Ovary (tissue), 10 donors: ENCODE measurements around the gene GRN. TPM values are rescaled to one million over a fixed set of nuclear protein-coding genes. Genes with fewer than 3 reads are reported as not detected.
A peak's percentile ranks its signal among the peaks of the same experiment; 100 is the strongest.

Experiments used
- DNase-seq, 5 donors: peaks; one replicate each; pipeline ENCODE4 v3.0.0-alpha.2; 2019 to 2020
- H3K27ac ChIP-seq, 2 donors: fragments of 200-600 bp; one replicate each; pipeline versions ENCODE4 v1.5.1 to v1.8.0; 2019 to 2022
- H3K27me3 ChIP-seq: fragments of 200-600 bp; one replicate; pipeline ENCODE4 v1.8.0; 2022
- H3K36me3 ChIP-seq: fragments of 200-600 bp; sonication (generic); one replicate; pipeline ENCODE4 v1.5.1; 2019
- H3K4me1 ChIP-seq: one replicate; pipeline ENCODE4 v1.8.1; 2013; ENCODE audit warnings: mild to moderate bottlenecking, moderate library complexity; ENCODE audit not compliant: insufficient read depth
- H3K4me3 ChIP-seq: fragments of 200-600 bp; sonication (generic); one replicate; pipeline ENCODE4 v1.5.1; 2017
- H3K9me3 ChIP-seq, 2 donors: fragments of 200-600 bp in 1 of 2; sonication (generic) in 1 of 2; one replicate each; pipeline versions ENCODE4 v1.5.1 to v1.8.1; 2013 to 2019; ENCODE audit warnings: mild to moderate bottlenecking in 1 of 2, moderate library complexity in 1 of 2
- EP300 ChIP-seq: sonication (generic); formaldehyde crosslinking; IDR thresholded peaks from one replicate; pipeline ENCODE4 v1.6.1; 2017; ENCODE audit warnings: antibody characterized with exemption
- POLR2A ChIP-seq: fragments of 450-650 bp; IDR thresholded peaks from one replicate; pipeline ENCODE4 v1.6.1; 2017; ENCODE audit warnings: antibody characterized with exemption, mild to moderate bottlenecking, moderate library complexity
- WGBS, 3 donors: extraction: QIAGEN DNeasy Blood & Tissue Kit in 1 of 3; methylation state at CpG; one replicate each; pipeline versions ENCODE4 v1.1.5 to v1.1.7; 2013 to 2017; 5-methylcytosine and 5-hydroxymethylcytosine counted together
- intact Hi-C, 4 donors: fragments of 100-400 bp; cut with DNase I; formaldehyde crosslinking; loops; one replicate each; pipeline versions ENCODE4 v1.11.0 to v1.15.1; 2022 to 2023
- long read RNA-seq, 3 donors: library from polyadenylated mRNA in 2 of 3; unstranded in 2 of 3; transcript quantifications; one replicate each; pipeline ENCODE4 v2.0.0 and lab custom pipeline, GENCODE V29; 2021 to 2026
- polyA plus RNA-seq, 2 donors: library from polyadenylated mRNA; stranded (reverse); fragments of 200-250 nt in 1 of 2; fragments of 350-450 nt in 1 of 2; fragmentation: Illumina TruSeq in 1 of 2; extraction: RNeasy Lipid Tissue Mini Kit (QIAGEN cat#74804) in 1 of 2; gene quantifications; one replicate each; pipeline ENCODE4 v1.2.3, GENCODE V29; 2013 to 2014
- total RNA-seq, 7 donors: library from RNA; depleted of rRNA in 2 of 7; stranded (reverse); fragments of >200 nt in 2 of 7; fragmentation: NEBNext Ultra II Directional in 3 of 7; extraction: Animal tissue kit (Norgen Biotek cat#: 25700) in 3 of 7; gene quantifications; one replicate each; pipeline versions ENCODE4 v1.1.0 to v1.2.4, GENCODE V29; 2016 to 2023
- TF ChIP-seq, protein P1 (sequence below), 3 donors: fragments of 450-650 bp in 2 of 3; fragments of 200-600 bp in 1 of 3; IDR thresholded peaks; one replicate each; pipeline versions ENCODE4 v1.5.1 to v1.8.0; 2016 to 2022; ENCODE audit warnings: antibody characterized with exemption in 3 of 3, mild to moderate bottlenecking in 1 of 3
- donor health status: DM: no; HTN: no; CAD: no; lungs with moderate emphysema.
- donor health status: DM: no; HTN: no; CAD: no.
- donor health status: Bipolar disorder and iron deficiency.
- donor health status: DM: yes; HTN: yes; CAD: no.
- donor health status: DM: no; HTN: no; CAD: no.
- donor health status: DM: yes; HTN: yes; CAD: no.

Gene GRN
- total RNA-seq (100 to 1,000 TPM in 4 of 7 donors, 10 to 100 TPM in 3; 79.7 to 173 (median 112) TPM), polyA plus RNA-seq (10 to 100 TPM; 70.6 to 86.5 TPM)
- long read RNA-seq, donor 1, transcript GRN-201 (13 exons, 2,342 nt) = major isoform, 263 of 505 reads
- long read RNA-seq, donor 1, partial matches to known transcripts = 213 of 505 reads
- long read RNA-seq, donor 1, other reads (novel, unspliced or antisense) = 29 of 505 reads
- long read RNA-seq, donor 2, transcript GRN-201 (13 exons, 2,342 nt) = major isoform, 108 of 175 reads
- long read RNA-seq, donor 2, partial matches to known transcripts = 49 of 175 reads
- long read RNA-seq, donor 2, other reads (novel, unspliced or antisense) = 17 of 175 reads
- long read RNA-seq, donor 3, transcript GRN-201 (13 exons, 2,342 nt) = major isoform, 224 of 545 reads
- long read RNA-seq, donor 3, partial matches to known transcripts = 288 of 545 reads
- long read RNA-seq, donor 3, other reads (novel, unspliced or antisense) = 33 of 545 reads

DNA sequence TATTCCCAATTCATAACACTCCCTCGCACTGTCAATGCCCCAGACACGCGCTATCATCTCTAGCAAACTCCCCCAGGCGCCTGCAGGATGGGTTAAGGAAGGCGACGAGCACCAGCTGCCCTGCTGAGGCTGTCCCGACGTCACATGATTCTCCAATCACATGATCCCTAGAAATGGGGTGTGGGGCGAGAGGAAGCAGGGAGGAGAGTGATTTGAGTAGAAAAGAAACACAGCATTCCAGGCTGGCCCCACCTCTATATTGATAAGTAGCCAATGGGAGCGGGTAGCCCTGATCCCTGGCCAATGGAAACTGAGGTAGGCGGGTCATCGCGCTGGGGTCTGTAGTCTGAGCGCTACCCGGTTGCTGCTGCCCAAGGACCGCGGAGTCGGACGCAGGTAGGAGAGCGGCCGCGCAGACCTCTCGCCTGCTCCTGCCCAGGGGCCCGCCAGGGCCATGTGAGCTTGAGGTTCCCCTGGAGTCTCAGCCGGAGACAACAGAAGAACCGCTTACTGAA, at the start of gene GRN:
GRN (plus strand) TSS at position 364 of the 515 bp plus-strand sequence. CDS start 3,863 bp downstream, outside the sequence.
- 0 to 1% (median 0%) methylated on average over 25 to 26 of the region's 26 CpGs for WGBS, 3 donors
- no peaks in the 10 kb centered on the region for H3K36me3 ChIP-seq
- peak; percentile 91 to 95 (median 93) for DNase-seq
- H3K4me3 ChIP-seq = peak within 1 kb of the TSS; percentile 55
- peaks cover 5% of the 10 kb centered on the region for H3K4me1 ChIP-seq
- H3K27ac ChIP-seq = peak within 1 kb of the TSS; percentile 73 to 78
- no peaks in the 10 kb centered on the region for H3K9me3 ChIP-seq
- intact Hi-C loops = no loop called here
- no peaks in the 10 kb centered on the region for H3K27me3 ChIP-seq
- peak; percentile 35 for TF ChIP-seq POLR2A
- TF ChIP-seq EP300 = no peak

DNA sequence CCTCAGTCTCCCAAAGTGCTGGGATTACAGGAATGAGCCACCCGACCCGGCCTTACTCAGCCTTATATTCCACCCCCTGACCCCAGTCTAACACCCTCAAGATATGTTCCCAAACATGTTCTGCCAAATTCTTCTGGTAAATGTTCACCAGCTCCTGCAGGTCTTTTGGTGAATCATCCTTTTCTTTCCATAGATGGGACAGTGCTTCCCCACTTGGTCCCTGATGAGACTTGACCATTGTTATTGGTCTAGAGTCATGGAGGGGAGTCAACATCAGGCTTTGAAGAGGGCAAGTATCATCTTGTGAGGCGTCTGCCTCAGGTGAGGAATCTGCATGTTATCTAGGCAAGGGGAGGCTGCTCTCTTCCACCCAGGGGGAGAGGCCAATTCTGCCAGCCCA, 47.1 kb upstream of the GRN start:
- WGBS, 3 donors = 75 to 84% (median 75%) methylated on average over 3 of the region's 3 CpGs
- no peaks in the 10 kb centered on the region for H3K9me3 ChIP-seq
- H3K36me3 ChIP-seq = no peaks in the 10 kb centered on the region
- intact Hi-C loops = loop anchor here in 1 of 4 donors (5.0 kb wide), 1 partner anchor 1511 kb away; no protein-coding TSS in a partner anchor
- no peak for DNase-seq
- TF ChIP-seq POLR2A (no peak), EP300 (no peak)
- no peak overlapping the region for H3K27ac ChIP-seq
- no peaks in the 10 kb centered on the region for H3K4me1 ChIP-seq
- no peaks in the 10 kb centered on the region for H3K27me3 ChIP-seq
- no peak overlapping the region for H3K4me3 ChIP-seq

DNA sequence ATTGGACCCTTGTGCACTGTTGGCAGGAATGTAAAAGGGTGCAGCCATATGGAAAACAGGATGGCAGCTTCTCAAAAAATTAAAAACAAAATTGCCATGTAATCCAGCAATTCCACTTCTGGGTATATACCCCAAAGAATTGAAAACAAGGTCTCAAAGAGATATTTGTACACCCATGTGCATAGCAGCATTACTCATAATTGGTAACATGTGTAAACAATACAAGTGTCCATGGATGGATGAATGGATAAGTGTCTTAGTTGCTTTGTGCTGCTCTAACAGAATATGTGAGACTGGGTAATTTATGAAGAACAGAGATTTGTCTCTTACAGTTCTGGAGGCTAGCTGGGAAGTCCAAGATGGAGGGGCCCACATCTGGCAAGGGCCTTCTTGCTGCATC, 40.5 kb upstream of the GRN start:
- no peaks in the 10 kb centered on the region for H3K9me3 ChIP-seq
- no peak for DNase-seq
- no peaks in the 10 kb centered on the region for H3K36me3 ChIP-seq
- no peaks in the 10 kb centered on the region for H3K27me3 ChIP-seq
- no peak overlapping the region for H3K4me3 ChIP-seq
- peaks cover 6% of the 10 kb centered on the region for H3K4me1 ChIP-seq
- no peak overlapping the region for H3K27ac ChIP-seq
- TF ChIP-seq, protein P1, sequence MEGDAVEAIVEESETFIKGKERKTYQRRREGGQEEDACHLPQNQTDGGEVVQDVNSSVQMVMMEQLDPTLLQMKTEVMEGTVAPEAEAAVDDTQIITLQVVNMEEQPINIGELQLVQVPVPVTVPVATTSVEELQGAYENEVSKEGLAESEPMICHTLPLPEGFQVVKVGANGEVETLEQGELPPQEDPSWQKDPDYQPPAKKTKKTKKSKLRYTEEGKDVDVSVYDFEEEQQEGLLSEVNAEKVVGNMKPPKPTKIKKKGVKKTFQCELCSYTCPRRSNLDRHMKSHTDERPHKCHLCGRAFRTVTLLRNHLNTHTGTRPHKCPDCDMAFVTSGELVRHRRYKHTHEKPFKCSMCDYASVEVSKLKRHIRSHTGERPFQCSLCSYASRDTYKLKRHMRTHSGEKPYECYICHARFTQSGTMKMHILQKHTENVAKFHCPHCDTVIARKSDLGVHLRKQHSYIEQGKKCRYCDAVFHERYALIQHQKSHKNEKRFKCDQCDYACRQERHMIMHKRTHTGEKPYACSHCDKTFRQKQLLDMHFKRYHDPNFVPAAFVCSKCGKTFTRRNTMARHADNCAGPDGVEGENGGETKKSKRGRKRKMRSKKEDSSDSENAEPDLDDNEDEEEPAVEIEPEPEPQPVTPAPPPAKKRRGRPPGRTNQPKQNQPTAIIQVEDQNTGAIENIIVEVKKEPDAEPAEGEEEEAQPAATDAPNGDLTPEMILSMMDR (IDR thresholded peaks at IDR 0.05) = no peak
- TF ChIP-seq POLR2A (no peak), EP300 (no peak)
- intact Hi-C loops = loop anchor here in 1 of 4 donors (5.0 kb wide), 1 partner anchor 82 kb away; no protein-coding TSS in a partner anchor

DNA sequence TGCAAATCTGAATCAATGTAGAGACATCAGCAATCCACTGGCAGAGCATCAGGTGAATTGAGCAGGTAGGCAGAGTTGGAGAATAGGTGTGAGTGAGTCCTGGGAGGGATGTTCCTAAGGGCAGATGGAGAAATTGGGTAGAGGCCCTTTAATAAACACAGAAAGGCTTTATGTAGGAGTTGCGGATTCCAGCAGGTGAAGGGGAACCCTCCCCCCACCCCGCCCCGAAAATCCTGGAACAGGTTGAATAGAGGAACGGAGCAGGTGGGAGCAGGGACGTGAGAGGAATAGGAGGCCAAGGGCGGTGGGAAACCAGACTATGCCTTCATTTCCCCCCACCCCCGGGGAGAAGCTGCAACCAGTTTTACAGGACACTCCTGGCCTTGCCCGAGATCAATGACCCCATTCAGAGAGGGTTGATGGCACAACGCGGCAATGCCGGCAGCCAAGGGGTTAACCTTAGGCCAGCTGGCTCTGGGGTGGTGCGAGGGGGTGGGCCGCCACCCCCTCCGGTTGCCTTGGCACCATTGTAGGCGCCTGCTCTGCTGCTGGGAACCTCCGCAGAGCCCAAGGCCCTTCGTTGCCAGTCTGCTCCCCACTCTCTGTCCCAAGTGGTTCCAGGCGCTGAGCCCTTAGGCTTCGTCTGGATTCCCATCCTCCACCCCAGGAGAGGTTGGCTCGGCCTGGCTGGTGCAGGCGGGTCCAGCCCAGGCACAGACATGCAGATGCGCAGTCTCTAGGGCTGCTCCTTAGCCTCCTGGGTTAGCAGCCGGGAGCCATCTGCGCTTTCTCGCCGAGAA, 37.5 kb upstream of the GRN start:
- peak overlapping the region; percentile 23 for H3K4me3 ChIP-seq
- TF ChIP-seq EP300 (no peak), POLR2A (no peak)
- TF ChIP-seq, protein P1 (IDR thresholded peaks at IDR 0.05) = no peak
- H3K27me3 ChIP-seq = no peaks in the 10 kb centered on the region
- H3K9me3 ChIP-seq = no peaks in the 10 kb centered on the region
- 2 to 6% (median 3%) methylated on average over 24 to 26 of the region's 26 CpGs for WGBS, 3 donors
- intact Hi-C loops = loop anchor here in 1 of 4 donors (5.0 kb wide), 1 partner anchor 85 kb away; no protein-coding TSS in a partner anchor
- H3K36me3 ChIP-seq = no peaks in the 10 kb centered on the region
- peak overlapping the region; percentile 39 to 51 for H3K27ac ChIP-seq
- H3K4me1 ChIP-seq = peaks cover 6% of the 10 kb centered on the region
- DNase-seq = peak; percentile 50 to 76 (median 68)

DNA sequence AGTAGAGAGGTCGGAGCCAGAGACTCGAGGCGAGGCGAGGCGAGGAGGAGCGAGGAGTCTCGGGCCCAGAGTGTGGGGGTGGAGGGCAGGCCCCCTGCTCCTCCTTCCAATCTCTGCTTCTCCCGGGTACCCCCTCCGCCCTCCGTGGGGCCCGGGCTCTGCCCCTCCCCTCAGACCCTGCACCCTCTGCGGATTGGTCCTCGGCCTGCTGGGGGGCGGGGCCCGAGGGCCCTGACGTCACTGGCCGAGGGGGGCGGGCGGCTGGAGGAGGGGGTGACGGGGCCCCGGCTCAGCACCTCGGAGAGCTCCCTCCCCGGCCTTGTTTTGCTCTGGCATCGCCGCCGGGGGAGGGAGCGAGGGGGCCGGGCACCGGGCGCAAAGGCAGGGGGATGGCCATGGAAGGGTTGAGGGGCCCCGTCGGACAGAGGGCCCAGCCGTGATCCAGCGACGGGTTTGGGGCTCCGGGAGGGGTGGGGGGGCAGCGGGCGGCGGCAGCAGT, 36.7 kb upstream of the GRN start, which contains the start of gene RUNDC3A:
RUNDC3A (plus strand) TSS at position 282 of the 499 bp plus-strand sequence. CDS start 232 bp downstream, outside the sequence.
- no peaks in the 10 kb centered on the region for H3K9me3 ChIP-seq
- TF ChIP-seq, protein P1 (IDR thresholded peaks at IDR 0.05) = no peak
- no peak for TF ChIP-seq EP300
- no peak for TF ChIP-seq POLR2A
- intact Hi-C loops = loop anchor here in 1 of 4 donors (5.0 kb wide), 1 partner anchor 86 kb away; no protein-coding TSS in a partner anchor
- H3K4me3 ChIP-seq = peak within 1 kb of the TSS; percentile 23
- H3K36me3 ChIP-seq = no peaks in the 10 kb centered on the region
- peaks cover 6% of the 10 kb centered on the region for H3K4me1 ChIP-seq
- H3K27me3 ChIP-seq = no peaks in the 10 kb centered on the region
- H3K27ac ChIP-seq = peak within 1 kb of the TSS; percentile 39 to 51
- 0 to 1% (median 1%) methylated on average over 26 to 39 of the region's 39 CpGs for whole genome bisulfite sequencing, 3 donors
- DNase-seq = peak; percentile 88 to 97 (median 94)
